Fibroblast of peridontal ligament (primary cell): Measurements from ENCODE around the gene KLHDC9.
A peak's percentile ranks its signal among the peaks of the same experiment; 100 is the strongest.

Source experiments
- DNase-seq: peaks from one replicate; pipeline ENCODE4 v3.0.0-alpha.2; 2010; ENCODE audit errors: extremely low read depth

The KLHDC9 gene

DNA sequence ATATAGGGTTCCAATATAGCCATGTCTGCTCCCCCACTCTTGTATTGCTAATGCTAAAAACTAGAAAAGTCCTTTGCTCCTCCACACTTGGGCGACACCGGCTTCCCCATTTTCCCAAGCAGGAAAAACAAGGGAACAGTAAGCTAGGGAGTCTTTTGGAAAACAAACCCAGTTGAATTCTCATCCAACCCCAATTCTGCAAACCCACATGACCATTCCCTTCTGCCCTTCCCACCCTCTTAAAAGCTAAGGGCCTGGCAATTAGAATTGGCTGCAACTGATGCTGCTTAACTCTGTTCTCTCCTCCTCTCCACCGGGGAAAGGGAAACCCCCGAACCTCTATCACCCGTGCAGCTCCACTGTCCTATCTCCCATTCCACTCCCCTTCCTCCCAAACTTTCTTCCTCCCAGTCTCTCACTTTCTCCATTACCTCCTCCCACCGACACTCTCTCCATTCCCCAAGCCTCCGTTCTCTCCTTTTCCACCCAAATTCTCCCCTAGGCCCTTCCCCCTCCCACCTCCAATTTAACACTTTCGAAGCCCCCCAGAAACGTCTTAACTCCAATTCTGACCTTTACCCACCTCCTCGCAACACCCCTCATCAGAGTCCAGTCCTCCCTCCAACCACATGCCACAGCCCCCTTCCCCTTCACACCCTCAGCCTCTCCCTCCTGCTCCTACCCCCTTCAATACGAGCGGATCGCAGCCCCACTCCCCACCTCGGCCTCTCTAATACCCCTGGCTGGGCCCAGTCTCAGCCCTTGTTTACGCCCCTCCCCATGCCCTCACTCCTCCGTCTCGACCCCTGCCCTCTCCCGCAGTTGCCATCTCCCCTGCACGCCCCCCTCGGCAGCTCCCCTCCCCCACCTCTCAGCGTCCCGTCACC is 33.6 kb downstream of the KLHDC9 start:
- DNase-seq = peak; percentile 54

DNA sequence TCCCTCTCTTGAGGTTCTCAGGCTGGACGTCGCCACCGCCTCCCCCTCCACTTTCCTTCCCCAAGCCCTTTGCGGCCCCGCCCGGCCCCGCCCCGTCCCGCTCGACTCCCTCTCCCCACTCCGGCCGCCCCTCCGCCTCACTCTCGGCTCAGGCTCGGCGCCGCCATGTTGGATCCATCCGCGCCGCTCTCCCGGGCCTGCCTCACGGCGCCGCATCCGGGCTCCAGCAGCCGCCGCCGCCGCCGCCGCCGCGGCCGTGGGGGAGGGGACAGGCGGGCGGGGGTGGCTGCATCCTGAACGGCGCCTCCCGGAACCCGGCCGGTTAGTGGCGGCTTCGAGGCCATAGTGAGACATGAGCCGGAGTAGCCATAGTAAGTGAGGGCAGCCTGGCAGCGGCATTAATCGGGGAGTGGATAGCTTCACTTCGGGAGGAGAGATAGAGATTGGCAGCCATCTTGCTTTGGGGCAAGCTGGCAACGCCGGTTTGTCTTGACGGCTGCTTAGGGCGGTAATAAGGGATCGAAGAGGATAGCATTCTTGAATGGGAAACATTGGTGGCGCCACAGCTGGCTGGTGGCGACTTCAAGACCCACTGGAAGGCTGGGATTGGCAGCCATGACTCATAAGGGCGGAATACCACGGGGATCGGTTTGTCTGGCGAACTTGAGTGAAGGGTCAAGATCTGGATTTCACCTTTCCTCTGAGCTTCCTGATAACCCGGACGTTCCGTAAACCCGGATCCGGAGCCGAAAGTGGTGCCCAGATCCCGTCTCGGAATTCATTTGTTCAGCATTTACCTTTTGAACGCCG is 34.5 kb downstream of the KLHDC9 start, which contains the start of gene DEDD:
Gene DEDD, minus strand, starts transcription at position 258 of the 810 bp plus-strand sequence. CDS start 8,205 bp downstream, outside the sequence.
- DNase-seq = peak; percentile 96

DNA sequence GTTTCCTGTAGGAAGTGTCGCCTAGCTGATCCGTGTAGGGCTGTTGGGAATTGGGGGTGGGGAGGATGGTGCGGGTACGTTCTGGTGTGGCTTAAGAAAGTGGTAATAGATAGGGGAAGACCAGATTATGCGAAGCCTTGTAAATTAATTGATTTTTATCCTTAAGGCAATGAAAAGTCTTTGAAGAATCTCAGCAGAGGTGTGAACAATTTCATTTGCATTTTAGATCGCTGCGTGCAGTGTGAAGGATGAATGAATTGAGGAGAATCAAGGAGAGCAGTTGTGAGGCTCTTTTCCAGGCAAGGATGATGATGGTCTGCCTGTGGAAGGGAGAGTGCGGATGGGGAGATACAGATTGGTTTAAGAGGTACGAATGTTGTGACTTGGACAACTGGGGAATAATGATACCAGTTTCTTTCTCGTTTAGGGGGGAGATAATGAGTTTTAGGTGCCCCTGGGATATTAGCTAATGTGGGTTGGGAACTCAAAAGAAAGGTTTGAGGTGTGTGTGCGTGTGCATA is 35.1 kb downstream of the KLHDC9 start:
- DNase-seq = no peak

DNA sequence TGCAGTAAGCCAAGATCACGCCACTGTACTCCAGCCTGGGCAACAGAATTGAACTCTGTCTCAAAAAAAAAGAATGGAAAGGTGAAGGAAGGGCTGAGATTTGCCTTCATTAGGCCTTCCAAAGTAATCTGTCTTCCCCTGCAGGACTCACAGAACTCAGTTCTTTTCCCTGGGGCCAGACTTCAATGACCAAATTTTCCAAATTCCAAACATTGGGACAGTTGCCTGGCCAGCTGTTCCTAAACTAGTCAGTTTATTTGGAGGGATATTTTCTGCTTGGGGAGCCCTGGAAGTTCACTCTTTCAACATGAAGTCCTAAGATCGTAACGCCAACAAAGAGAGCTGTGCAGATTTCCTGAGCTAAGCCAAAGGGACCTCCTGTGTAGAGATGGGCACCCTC is 39.7 kb downstream of the KLHDC9 start:
- no peak for DNase-seq

DNA sequence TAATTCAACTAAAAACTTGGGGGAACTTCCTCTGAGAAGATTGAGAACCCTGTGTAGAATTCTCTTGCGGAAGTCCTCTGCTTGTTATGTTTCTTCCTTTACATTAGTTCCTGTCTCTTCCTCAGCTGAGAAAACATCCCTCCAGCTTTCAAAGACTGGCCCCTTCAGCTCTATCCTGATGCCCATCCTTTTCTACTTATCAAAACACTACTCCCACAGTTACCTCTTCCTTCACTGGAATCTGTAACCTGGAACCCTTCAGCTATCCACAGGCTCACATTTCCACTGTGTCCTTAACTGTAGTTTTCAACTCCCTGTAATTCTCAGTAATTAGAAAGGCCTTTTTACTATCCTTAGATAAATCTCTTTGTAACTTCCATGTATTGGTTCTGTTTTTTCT is 40.3 kb downstream of the KLHDC9 start:
- DNase-seq = no peak

GRCh38 chr1:161139766-161140165 is 41.6 kb downstream of the KLHDC9 start:
- DNase-seq = peak; percentile 72

DNA sequence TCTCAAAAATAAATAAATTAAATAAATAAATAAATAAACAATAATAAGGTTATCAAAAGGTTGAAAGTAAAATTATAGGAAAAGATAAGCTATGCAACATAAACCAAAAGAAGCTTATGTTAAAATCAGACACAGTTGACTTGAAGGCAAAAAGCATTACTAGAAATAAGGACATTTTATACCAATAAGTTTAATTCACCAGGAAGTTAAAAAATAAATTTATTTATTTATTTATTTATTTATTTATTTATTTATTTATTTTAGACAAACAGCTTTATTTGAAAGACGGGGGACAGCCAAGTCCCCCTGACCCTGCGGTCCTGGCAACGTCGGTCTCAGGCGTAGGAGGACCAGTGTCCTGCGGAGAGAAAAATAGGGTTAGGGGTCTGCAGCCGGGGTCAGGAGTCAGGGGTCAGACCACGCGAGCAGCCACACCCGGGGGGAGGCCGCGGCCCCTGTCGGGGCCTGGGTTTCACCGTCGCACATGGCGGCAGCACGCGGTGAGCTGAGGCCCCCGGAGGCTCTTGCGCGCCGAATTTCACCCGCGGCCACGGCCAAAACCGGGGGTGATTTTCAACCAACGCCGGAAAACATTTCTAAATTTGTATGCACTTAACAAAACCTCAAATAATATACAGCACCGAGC is 42.7 kb downstream of the KLHDC9 start:
- no peak for DNase-seq

DNA sequence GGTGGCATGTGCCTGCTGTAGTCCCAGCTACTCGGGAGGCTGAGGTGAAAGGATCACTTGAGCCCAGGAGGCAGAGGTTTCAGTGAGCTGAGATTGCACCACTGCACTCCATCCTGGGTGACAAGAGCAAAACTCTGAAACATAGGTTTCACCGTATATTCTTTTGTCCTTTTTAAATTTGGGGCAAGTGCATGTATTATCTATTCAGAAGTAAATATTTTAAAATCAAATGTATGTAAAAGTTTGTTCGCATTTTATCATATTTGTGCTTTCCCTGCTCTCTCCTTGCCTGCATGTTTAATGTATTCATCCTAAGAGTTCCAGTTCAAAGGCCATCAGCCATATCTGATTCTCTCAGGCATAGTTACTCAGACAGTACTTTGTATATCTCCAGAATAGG is 47.7 kb downstream of the KLHDC9 start:
- no peak for DNase-seq
